Mesenchymal stem cell (in vitro differentiated cells and primary cell): ENCODE measurements around the gene FGF22.
"Not testable (repeated sequence)": the region's sequence is repeated elsewhere in the genome, so short reads cannot be mapped to it uniquely, and the experiment has no call there.

Source experiments
- DNase-seq: peaks from one replicate; pipeline ENCODE4 v3.0.0-alpha.2; 2013
- H2AFZ ChIP-seq: one replicate; pipeline ENCODE4 v1.6.1; 2013; ENCODE audit warnings: low read depth, mild to moderate bottlenecking, control low read depth, inconsistent platforms, low read length, moderate library complexity
- H2AK5ac ChIP-seq: 2 replicates; pipeline ENCODE4 v1.6.1; 2013; ENCODE audit warnings: low read length, moderate library complexity, mild to moderate bottlenecking, inconsistent platforms; ENCODE audit not compliant: severe bottlenecking
- H2BK120ac ChIP-seq: one replicate; pipeline ENCODE4 v1.6.1; 2013; ENCODE audit warnings: low read depth, mild to moderate bottlenecking, inconsistent platforms, low read length, moderate library complexity
- H2BK12ac ChIP-seq, 2 experiments: one replicate each; pipeline ENCODE4 v1.6.1; 2013; ENCODE audit warnings: inconsistent platforms in 2 of 2, low read length in 2 of 2, mild to moderate bottlenecking in 2 of 2, moderate library complexity in 2 of 2, control low read depth in 1 of 2
- H2BK15ac ChIP-seq: one replicate; pipeline ENCODE4 v1.6.1; 2013; ENCODE audit warnings: mild to moderate bottlenecking, low read depth, inconsistent platforms; ENCODE audit not compliant: poor library complexity, severe bottlenecking
- H2BK5ac ChIP-seq: 2 replicates; pipeline ENCODE4 v1.6.1; 2013; ENCODE audit warnings: low read depth, mild to moderate bottlenecking, low read length, control low read depth, inconsistent platforms; ENCODE audit not compliant: poor library complexity, severe bottlenecking
- H3K14ac ChIP-seq, 2 experiments: one replicate each; pipeline ENCODE4 v1.6.1; 2013; ENCODE audit warnings: inconsistent platforms in 2 of 2, low read length in 2 of 2, control low read depth in 1 of 2, mild to moderate bottlenecking in 1 of 2, moderate library complexity in 1 of 2
- H3K18ac ChIP-seq, 2 experiments: one replicate each; pipeline ENCODE4 v1.6.1; 2013; ENCODE audit warnings: inconsistent platforms in 2 of 2, low read length in 2 of 2, control low read depth in 1 of 2, low read depth in 1 of 2, mild to moderate bottlenecking in 1 of 2
- H3K23ac ChIP-seq, 2 experiments: one replicate each; pipeline ENCODE4 v1.6.1; 2013; ENCODE audit warnings: inconsistent platforms in 2 of 2, low read length in 2 of 2, mild to moderate bottlenecking in 2 of 2, moderate library complexity in 2 of 2, control low read depth in 1 of 2
- H3K27ac ChIP-seq: 2 replicates; pipeline ENCODE4 v1.5.1; 2013; ENCODE audit warnings: mild to moderate bottlenecking, moderate library complexity, low read length, control low read depth, inconsistent platforms; ENCODE audit not compliant: poor library complexity, severe bottlenecking
- H3K27me3 ChIP-seq, 2 experiments: 2 replicates each; pipeline versions ENCODE4 v1.6.1 to v1.7.0; 2013; ENCODE audit warnings: low read length in 2 of 2, mild to moderate bottlenecking in 2 of 2, moderate library complexity in 2 of 2, control low read depth in 1 of 2, inconsistent platforms in 1 of 2; ENCODE audit not compliant: control insufficient read depth in 1 of 2, insufficient read depth in 1 of 2
- H3K36me3 ChIP-seq, 2 experiments: 2 replicates each; pipeline versions ENCODE4 v1.6.1 to v1.7.0; 2013; ENCODE audit warnings: low read length in 2 of 2, control low read depth in 1 of 2, inconsistent platforms in 1 of 2, low read depth in 1 of 2, mild to moderate bottlenecking in 1 of 2; ENCODE audit not compliant: insufficient read depth in 2 of 2, control insufficient read depth in 1 of 2
- H3K4ac ChIP-seq, 2 experiments: one replicate each; pipeline ENCODE4 v1.6.1; 2013; ENCODE audit warnings: inconsistent platforms in 2 of 2, low read length in 2 of 2, mild to moderate bottlenecking in 2 of 2, moderate library complexity in 2 of 2, control low read depth in 1 of 2, low read depth in 1 of 2
- H3K4me1 ChIP-seq: 2 replicates; pipeline ENCODE4 v1.6.1; 2013; ENCODE audit warnings: low read depth, low read length, control low read depth; ENCODE audit not compliant: control insufficient read depth, insufficient read depth
- H3K4me2 ChIP-seq: 2 replicates; pipeline ENCODE4 v1.6.1; 2013; ENCODE audit warnings: low read length, mild to moderate bottlenecking, inconsistent platforms; ENCODE audit not compliant: poor library complexity, severe bottlenecking
- H3K4me3 ChIP-seq, 2 experiments: 2 replicates each; pipeline versions ENCODE4 v1.5.1 to v1.7.0; 2013; ENCODE audit warnings: low read length in 2 of 2, mild to moderate bottlenecking in 2 of 2, control low read depth in 1 of 2, low read depth in 1 of 2; ENCODE audit not compliant: insufficient read depth in 1 of 2
- H3K79me1 ChIP-seq: replicated peaks from 2 replicates; pipeline ENCODE4 v1.6.1; 2013; ENCODE audit warnings: mild to moderate bottlenecking, control low read depth, low read length, inconsistent platforms; ENCODE audit not compliant: poor library complexity, severe bottlenecking
- H3K9ac ChIP-seq: 2 replicates; pipeline ENCODE4 v1.7.0; 2013; ENCODE audit warnings: mild to moderate bottlenecking, low read length, moderate library complexity
- H3K9me3 ChIP-seq: 2 replicates; pipeline ENCODE4 v1.7.0; 2013; ENCODE audit warnings: mild to moderate bottlenecking, low read length; ENCODE audit not compliant: control insufficient read depth
- H4K8ac ChIP-seq: one replicate; pipeline ENCODE4 v1.6.1; 2013; ENCODE audit warnings: inconsistent platforms, mild to moderate bottlenecking, low read length, moderate library complexity
- H4K91ac ChIP-seq: one replicate; pipeline ENCODE4 v1.6.1; 2013; ENCODE audit warnings: mild to moderate bottlenecking, low read length, inconsistent platforms
- WGBS: methylation state at CpG from one replicate; pipeline ENCODE4 v1.1.7; 2013; ENCODE audit warnings: mixed read lengths; 5-methylcytosine and 5-hydroxymethylcytosine counted together

FGF22 gene

DNA sequence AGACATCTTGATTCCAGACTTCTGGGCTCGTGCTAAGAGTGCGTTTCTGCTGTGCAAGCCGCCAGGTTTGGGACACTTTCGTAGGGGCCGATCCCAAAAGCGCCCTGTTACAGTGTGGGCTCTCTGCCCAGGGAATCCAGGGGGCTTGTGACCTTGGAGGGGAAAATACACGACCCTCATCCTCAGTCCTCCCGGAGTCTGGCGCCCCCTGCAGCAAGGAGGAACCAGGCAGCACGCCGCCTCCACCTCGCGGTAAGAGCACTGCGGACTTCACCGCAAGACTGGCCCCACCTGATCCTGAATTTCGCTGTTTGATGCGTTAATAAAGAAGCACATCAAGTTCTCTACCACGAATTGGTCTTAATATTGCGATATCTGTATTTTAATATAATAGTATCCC is 11.5 kb upstream of the FGF22 start:
- no peak for DNase-seq
- peaks cover 37% of the 10 kb centered on the region for H3K4me1 ChIP-seq
- H3K27me3 ChIP-seq, result no peaks in the 10 kb centered on the region
- H3K4me3 ChIP-seq, result no peak overlapping the region
- H4K8ac ChIP-seq, result no peak overlapping the region
- no peak overlapping the region for H3K27ac ChIP-seq
- WGBS, result 92% methylated on average over 16 of the region's 19 CpGs
- no peak overlapping the region for H2BK120ac ChIP-seq
- H3K4ac ChIP-seq, result no peak overlapping the region
- H3K18ac ChIP-seq, result no peak overlapping the region
- no peak overlapping the region for H4K91ac ChIP-seq
- peaks cover 20% of the 10 kb centered on the region for H3K79me1 ChIP-seq
- H3K23ac ChIP-seq, result no peak overlapping the region
- no peaks in the 10 kb centered on the region for H3K9me3 ChIP-seq
- no peak overlapping the region for H2BK12ac ChIP-seq
- no peak overlapping the region for H2AFZ ChIP-seq
- no peak overlapping the region for H3K9ac ChIP-seq
- H3K36me3 ChIP-seq, result peaks cover 42% of the 10 kb centered on the region in 2 experiments
- no peak overlapping the region for H3K14ac ChIP-seq
- H3K4me2 ChIP-seq, result no peak overlapping the region
- no peak overlapping the region for H2AK5ac ChIP-seq
- no peak overlapping the region for H2BK5ac ChIP-seq
- H2BK15ac ChIP-seq, result no peak overlapping the region

DNA sequence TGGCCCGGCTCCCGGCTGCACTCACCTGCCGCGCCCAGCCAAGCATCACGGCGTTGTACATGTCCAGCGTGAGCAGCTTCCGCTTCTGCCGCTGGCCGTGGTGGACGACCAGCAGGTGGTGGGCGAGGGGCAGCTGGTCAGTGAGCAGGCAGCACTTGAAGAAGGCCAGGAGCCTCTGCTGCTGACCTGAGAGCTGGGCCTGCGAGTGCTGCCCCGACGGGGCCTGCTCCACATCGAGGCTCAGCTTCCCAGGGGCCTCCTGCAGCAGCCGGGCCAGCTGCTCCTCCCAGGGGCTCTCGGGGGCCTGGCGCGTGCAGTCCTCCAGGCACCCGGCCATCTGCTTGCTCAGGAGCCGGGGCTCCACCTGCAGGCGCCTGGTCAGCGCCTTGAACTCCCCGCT is 10.2 kb upstream of the FGF22 start:
- not testable (repeated sequence) for H2BK15ac ChIP-seq, H2AK5ac ChIP-seq, H3K23ac ChIP-seq, H4K8ac ChIP-seq, H3K27me3 ChIP-seq, H3K14ac ChIP-seq, H3K4ac ChIP-seq, H2AFZ ChIP-seq, H3K4me2 ChIP-seq, H3K4me3 ChIP-seq, DNase-seq, H4K91ac ChIP-seq, H2BK120ac ChIP-seq, H2BK12ac ChIP-seq, H3K27ac ChIP-seq, H3K9me3 ChIP-seq, H3K18ac ChIP-seq, H2BK5ac ChIP-seq, H3K9ac ChIP-seq
- WGBS, result 91% methylated on average over 20 of the region's 25 CpGs
- H3K36me3 ChIP-seq, result peaks cover 31 to 35% of the 10 kb centered on the region in 2 experiments
- H3K79me1 ChIP-seq, result peaks cover 25% of the 10 kb centered on the region
- peaks cover 31% of the 10 kb centered on the region for H3K4me1 ChIP-seq

DNA sequence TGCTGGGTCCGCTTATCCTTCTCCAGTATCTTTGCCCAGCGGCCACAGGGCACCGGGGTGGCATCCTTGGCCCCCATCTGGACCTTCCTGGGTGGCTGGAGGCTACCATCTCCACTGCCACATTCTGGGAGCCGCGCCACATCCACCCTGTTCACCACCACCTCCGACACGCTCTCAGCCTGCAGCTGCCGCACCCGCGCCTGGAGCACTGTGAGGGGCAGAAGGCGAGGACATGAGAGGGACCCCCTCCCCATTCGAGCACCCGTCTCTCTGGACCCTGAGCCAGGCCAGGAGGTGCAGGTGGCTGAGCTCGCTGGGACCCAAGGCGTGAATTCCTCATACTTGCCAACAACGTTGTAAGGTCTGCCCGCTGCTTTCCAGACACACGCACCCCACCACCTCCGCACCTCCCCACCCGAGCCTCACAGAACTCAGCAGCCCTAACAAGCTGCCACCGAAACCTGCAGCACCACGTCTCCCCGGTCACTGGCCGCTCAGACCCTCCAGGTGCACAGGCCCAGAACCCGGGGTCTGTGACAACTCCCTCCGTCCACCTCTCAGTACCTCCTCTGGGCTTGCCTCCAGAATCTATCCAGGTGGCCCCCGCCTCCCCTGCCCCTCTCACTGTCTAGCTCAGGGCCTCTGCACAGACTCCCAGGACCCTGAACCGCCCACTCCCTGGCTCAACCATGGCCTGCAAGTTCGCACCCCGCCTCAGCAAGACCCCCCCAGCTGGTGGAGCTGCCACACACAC is 9.5 kb upstream of the FGF22 start:
- H3K18ac ChIP-seq, result no peak overlapping the region
- peaks cover 27% of the 10 kb centered on the region for H3K4me1 ChIP-seq
- H4K91ac ChIP-seq, result no peak overlapping the region
- H2AFZ ChIP-seq, result no peak overlapping the region
- H2BK12ac ChIP-seq, result no peak overlapping the region
- no peak for DNase-seq
- no peak overlapping the region for H3K9ac ChIP-seq
- H3K36me3 ChIP-seq, result peaks cover 26 to 29% of the 10 kb centered on the region in 2 experiments
- H2AK5ac ChIP-seq, result no peak overlapping the region
- no peak overlapping the region for H3K14ac ChIP-seq
- H4K8ac ChIP-seq, result no peak overlapping the region
- H3K4me3 ChIP-seq, result no peak overlapping the region
- no peak overlapping the region for H2BK5ac ChIP-seq
- WGBS, result 94% methylated on average over 30 of the region's 30 CpGs
- peaks cover 22% of the 10 kb centered on the region for H3K79me1 ChIP-seq
- H3K23ac ChIP-seq, result no peak overlapping the region
- no peak overlapping the region for H3K27ac ChIP-seq
- no peaks in the 10 kb centered on the region for H3K9me3 ChIP-seq
- H3K27me3 ChIP-seq, result no peaks in the 10 kb centered on the region
- no peak overlapping the region for H3K4ac ChIP-seq
- H2BK120ac ChIP-seq, result no peak overlapping the region
- no peak overlapping the region for H2BK15ac ChIP-seq
- H3K4me2 ChIP-seq, result no peak overlapping the region

DNA sequence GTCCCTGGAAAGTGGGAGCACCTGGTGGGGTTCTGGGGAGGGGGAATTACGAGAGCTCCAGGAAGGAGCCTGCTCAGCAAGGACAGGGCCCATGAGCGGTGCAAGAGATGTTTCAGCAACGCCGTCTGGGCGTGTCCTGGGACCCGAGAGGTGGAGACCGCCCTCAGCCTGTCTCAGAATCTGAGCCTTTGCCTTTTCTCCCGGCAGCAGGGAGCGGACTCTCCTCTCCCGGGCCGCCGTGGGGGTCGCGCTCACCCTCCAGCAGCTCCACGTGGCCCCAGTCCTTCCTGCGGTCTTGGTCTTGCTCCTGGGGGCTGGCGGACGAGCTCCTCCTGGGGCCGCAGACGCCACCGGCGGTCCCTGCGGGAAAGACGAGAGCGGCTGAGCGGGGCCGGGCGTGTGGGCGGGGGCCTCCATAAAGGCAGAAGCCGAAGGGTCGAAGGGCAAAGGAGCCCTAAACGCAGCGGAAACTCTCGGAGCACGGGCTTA is 7.1 kb upstream of the FGF22 start:
- Histone ChIP-seq H2BK12ac (peak overlapping the region in 1 of 2 experiments; percentile 37), H3K27ac (peak overlapping the region; percentile 55), H3K23ac (no peak overlapping the region), H3K18ac (peak overlapping the region in 1 of 2 experiments; percentile 94), H3K79me1 (peaks cover 23% of the 10 kb centered on the region), H3K9me3 (no peaks in the 10 kb centered on the region), H2BK15ac (peak overlapping the region; percentile 84), H2AK5ac (no peak overlapping the region), H3K4me2 (peak overlapping the region; percentile 89), H2BK5ac (no peak overlapping the region), H3K27me3 (no peaks in the 10 kb centered on the region), H3K14ac (peak overlapping the region in 1 of 2 experiments; percentile 35), H2BK120ac (peak overlapping the region; percentile 44), H3K4me3 (peak overlapping the region; percentile 68 to 97), H3K4ac (peak overlapping the region; percentile 42 to 77), H3K36me3 (peaks cover 21 to 30% of the 10 kb centered on the region in 2 experiments), H4K91ac (no peak overlapping the region), H3K9ac (peak overlapping the region; percentile 85), H2AFZ (peak overlapping the region; percentile 60), H4K8ac (peak overlapping the region; percentile 35), H3K4me1 (peaks cover 28% of the 10 kb centered on the region)
- DNase-seq, result peak; percentile 74
- WGBS, result under 1% methylated on average over 35 of the region's 35 CpGs
